DOHH2 (cell line): Measurements from ENCODE around the gene ABHD12.

Experiments
- H3F3A ChIP-seq: fragments of 200-600 bp; sonication (generic), shearing (Covaris generic); 2 replicates; pipeline ENCODE4 v1.6.0; 2016; ENCODE audit warnings: antibody characterized with exemption, mild to moderate bottlenecking; ENCODE audit not compliant: control insufficient read depth, insufficient read depth
- H3K27ac ChIP-seq: fragments of 200-600 bp; sonication (generic); 2 replicates; pipeline ENCODE4 v1.5.1; 2014; ENCODE audit warnings: low read depth, mild to moderate bottlenecking, low read length, moderate library complexity
- H3K27me3 ChIP-seq: fragments of 200-600 bp; sonication (generic); 2 replicates; pipeline ENCODE4 v1.6.1; 2014; ENCODE audit warnings: mild to moderate bottlenecking, low read length, mixed read lengths; ENCODE audit not compliant: control insufficient read depth
- H3K36me3 ChIP-seq: fragments of 200-600 bp; sonication (generic); 2 replicates; pipeline ENCODE4 v1.6.1; 2014; ENCODE audit warnings: mild to moderate bottlenecking, low read length, moderate library complexity, mixed read lengths; ENCODE audit not compliant: control insufficient read depth
- H3K4me1 ChIP-seq: fragments of 200-600 bp; sonication (generic); 2 replicates; pipeline ENCODE4 v1.6.1; 2014; ENCODE audit warnings: mild to moderate bottlenecking, low read length, mixed read lengths; ENCODE audit not compliant: control insufficient read depth
- H3K4me2 ChIP-seq: fragments of 200-600 bp; sonication (generic); 2 replicates; pipeline ENCODE4 v1.6.0; 2014; ENCODE audit warnings: mild to moderate bottlenecking, low read length, moderate library complexity
- H3K4me3 ChIP-seq: fragments of 200-600 bp; sonication (generic); 2 replicates; pipeline ENCODE4 v1.5.1; 2014; ENCODE audit warnings: mild to moderate bottlenecking, low read length, mixed read lengths
- H3K79me2 ChIP-seq: fragments of 200-600 bp; sonication (generic); 2 replicates; pipeline ENCODE4 v1.6.1; 2014; ENCODE audit warnings: mild to moderate bottlenecking, low read length, mixed read lengths; ENCODE audit not compliant: control insufficient read depth
- H3K9me2 ChIP-seq: fragments of 200-600 bp; sonication (generic); replicated peaks from 2 replicates; pipeline ENCODE4 v1.6.1; 2014; ENCODE audit warnings: mild to moderate bottlenecking, low read length, mixed read lengths; ENCODE audit not compliant: control insufficient read depth
- H3K9me3 ChIP-seq: fragments of 200-600 bp; sonication (generic); 2 replicates; pipeline ENCODE4 v1.6.1; 2014; ENCODE audit warnings: antibody characterized with exemption, low read length, mixed read lengths; ENCODE audit not compliant: control insufficient read depth, insufficient read depth
- H4K20me1 ChIP-seq: fragments of 200-600 bp; sonication (generic); 2 replicates; pipeline ENCODE4 v1.6.0; 2014; ENCODE audit warnings: low read depth, mild to moderate bottlenecking, antibody characterized with exemption, low read length, moderate library complexity; ENCODE audit not compliant: control insufficient read depth, insufficient read depth
- EZH2phosphoT487 ChIP-seq: fragments of 200-600 bp; sonication (generic); IDR thresholded peaks from 2 replicates; pipeline ENCODE4 v1.6.1; 2017; ENCODE audit warnings: borderline replicate concordance, mild to moderate bottlenecking, antibody characterized with exemption, low read length, moderate library complexity, mixed read lengths
- TF ChIP-seq, protein P1 (sequence below): fragments of 200-600 bp; sonication (generic); IDR thresholded peaks from one replicate; pipeline ENCODE4 v1.5.1; 2014; ENCODE audit warnings: antibody characterized with exemption, mild to moderate bottlenecking, low read depth, low read length; ENCODE audit not compliant: poor library complexity, severe bottlenecking

The ABHD12 gene

DNA sequence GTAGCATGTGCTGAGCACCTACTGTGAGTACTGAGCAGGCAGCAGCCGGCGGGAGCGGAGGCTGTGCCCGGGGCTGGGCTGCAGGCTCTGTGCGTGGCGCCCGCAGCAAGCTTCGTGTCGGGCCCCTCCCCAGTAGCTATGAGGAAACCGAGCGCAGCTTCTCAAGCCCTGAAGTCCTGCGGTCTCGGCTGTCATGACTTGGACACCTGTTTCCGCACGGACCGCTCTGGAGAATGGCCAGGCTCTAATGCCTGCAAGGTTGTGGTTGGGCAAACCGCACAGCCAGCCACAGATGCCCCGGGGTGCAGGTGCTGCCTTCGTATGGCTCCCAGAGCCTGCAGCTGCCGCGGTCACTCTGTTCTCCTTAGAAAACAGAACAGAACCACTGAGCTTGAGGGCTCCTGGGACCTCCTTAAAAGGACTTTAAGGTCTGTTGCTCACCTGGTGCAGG, 109.1 kb downstream of the ABHD12 start:
- no peaks in the 10 kb centered on the region for H3K79me2 ChIP-seq
- H3K9me3 ChIP-seq: no peaks in the 10 kb centered on the region
- peak; percentile 82; the same call in 1 of the 2 replicates for TF ChIP-seq EZH2phosphoT487
- TF ChIP-seq, protein P1, sequence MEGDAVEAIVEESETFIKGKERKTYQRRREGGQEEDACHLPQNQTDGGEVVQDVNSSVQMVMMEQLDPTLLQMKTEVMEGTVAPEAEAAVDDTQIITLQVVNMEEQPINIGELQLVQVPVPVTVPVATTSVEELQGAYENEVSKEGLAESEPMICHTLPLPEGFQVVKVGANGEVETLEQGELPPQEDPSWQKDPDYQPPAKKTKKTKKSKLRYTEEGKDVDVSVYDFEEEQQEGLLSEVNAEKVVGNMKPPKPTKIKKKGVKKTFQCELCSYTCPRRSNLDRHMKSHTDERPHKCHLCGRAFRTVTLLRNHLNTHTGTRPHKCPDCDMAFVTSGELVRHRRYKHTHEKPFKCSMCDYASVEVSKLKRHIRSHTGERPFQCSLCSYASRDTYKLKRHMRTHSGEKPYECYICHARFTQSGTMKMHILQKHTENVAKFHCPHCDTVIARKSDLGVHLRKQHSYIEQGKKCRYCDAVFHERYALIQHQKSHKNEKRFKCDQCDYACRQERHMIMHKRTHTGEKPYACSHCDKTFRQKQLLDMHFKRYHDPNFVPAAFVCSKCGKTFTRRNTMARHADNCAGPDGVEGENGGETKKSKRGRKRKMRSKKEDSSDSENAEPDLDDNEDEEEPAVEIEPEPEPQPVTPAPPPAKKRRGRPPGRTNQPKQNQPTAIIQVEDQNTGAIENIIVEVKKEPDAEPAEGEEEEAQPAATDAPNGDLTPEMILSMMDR: no peak
- peak overlapping the region; percentile 61 for H3K4me2 ChIP-seq
- peaks cover 20% of the 10 kb centered on the region for H4K20me1 ChIP-seq
- peaks cover 34% of the 10 kb centered on the region for H3K4me1 ChIP-seq
- H3K36me3 ChIP-seq: peaks cover 21% of the 10 kb centered on the region
- H3K9me2 ChIP-seq: no peaks in the 10 kb centered on the region
- H3K27me3 ChIP-seq: no peaks in the 10 kb centered on the region
- no peak overlapping the region for H3K27ac ChIP-seq
- H3K4me3 ChIP-seq: peak overlapping the region; percentile 18
- no peaks in the 10 kb centered on the region for H3F3A ChIP-seq

DNA sequence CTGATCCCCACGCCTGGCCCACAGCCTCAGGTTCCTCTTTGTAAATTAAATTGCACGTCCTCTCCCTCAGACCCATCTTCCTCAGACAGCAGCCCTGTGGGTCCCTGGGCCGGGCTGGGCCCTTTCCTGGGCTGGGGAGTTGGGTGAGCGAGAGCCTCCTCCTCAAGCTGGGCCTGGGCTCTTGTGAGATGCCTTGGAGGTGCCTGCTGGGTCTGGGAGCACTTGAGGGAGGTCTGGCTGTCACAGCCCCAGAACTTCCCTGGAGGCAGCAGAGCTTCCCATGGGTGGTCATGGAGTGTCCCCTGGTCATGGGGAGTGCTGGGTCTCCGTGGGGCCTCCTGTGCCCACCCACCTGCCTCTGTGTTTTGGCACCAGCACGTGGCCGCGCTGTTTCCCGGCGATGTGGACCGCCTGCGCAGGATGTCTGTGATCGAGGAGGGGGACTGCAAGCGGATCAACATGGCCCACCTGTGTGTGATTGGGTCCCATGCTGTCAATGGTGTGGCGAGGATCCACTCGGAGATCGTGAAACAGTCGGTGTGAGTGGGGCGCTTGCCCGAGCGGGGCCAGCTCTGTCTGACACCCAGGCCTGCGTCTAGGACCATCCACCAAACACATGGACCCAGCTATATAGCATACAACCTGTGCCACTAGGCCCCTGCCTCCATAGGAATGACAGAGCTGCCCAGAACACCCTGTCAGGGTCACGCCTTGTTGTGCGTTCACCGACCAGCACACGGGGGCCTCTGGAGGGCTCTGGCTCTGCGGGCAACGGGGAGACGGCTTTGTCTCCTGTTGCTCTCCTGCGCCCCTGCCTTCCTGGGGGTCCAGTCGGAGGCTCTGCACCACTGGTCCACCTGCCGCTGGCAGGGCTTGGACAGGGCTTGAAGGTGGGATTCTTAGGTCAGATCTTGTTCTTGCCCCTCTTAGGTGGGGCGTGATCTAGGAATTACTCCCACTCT, 109.8 kb downstream of the ABHD12 start:
- Histone ChIP-seq H3K4me2 (peak overlapping the region; percentile 61), H3K27ac (no peak overlapping the region), H3K27me3 (no peaks in the 10 kb centered on the region), H3K9me2 (no peaks in the 10 kb centered on the region), H4K20me1 (peaks cover 20% of the 10 kb centered on the region), H3K4me1 (peaks cover 34% of the 10 kb centered on the region), H3K9me3 (no peaks in the 10 kb centered on the region), H3K4me3 (peak overlapping the region; percentile 18), H3K79me2 (no peaks in the 10 kb centered on the region), H3K36me3 (peaks cover 21% of the 10 kb centered on the region), H3F3A (no peaks in the 10 kb centered on the region)
- TF ChIP-seq, protein P1: no peak
- TF ChIP-seq EZH2phosphoT487: no peak

DNA sequence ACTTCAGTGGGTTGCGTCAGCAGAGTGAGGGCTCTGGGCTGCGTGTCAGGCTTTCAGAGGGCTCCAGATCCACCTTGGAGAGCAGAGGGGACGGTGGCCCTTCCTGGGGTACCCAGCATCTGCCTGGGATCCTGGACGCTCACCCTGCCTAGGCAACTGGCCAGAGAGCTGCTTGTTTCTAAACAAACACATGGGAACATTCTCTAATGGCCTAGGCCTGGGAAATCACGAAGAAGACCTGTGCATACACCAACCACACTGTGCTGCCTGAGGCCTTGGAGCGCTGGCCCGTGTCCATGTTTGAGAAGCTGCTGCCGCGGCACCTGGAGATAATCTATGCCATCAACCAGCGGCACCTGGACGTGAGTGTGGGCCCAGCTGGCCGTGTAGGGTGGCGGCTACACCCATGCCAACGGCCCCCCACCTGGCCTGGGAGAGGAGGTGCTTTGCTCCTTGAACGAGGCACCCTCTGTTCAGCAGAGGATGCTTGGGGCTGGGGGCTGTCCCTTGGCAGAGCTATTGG, 110.5 kb downstream of the ABHD12 start:
- Histone ChIP-seq H3K27ac (no peak overlapping the region), H3K4me2 (no peak overlapping the region), H3K9me2 (no peaks in the 10 kb centered on the region), H3K4me3 (no peak overlapping the region), H3K9me3 (no peaks in the 10 kb centered on the region), H4K20me1 (peaks cover 22% of the 10 kb centered on the region), H3K4me1 (peaks cover 34% of the 10 kb centered on the region), H3F3A (no peaks in the 10 kb centered on the region), H3K27me3 (no peaks in the 10 kb centered on the region), H3K79me2 (no peaks in the 10 kb centered on the region), H3K36me3 (peaks cover 17% of the 10 kb centered on the region)
- TF ChIP-seq, protein P1: no peak
- no peak for TF ChIP-seq EZH2phosphoT487
